OCI-LY7 (cell line): ENCODE measurements around the gene AUTS2. TPM values are rescaled to one million over a fixed set of nuclear protein-coding genes. Genes with fewer than 3 reads are reported as not detected.

Source experiments
- BruUV-seq: library from RNA; stranded (reverse); fragments of 400-500 nt; replicated peaks from 2 replicates; lab custom pipeline; 2021; lab: Mats Ljungman, UMichigan
- CTCF ChIA-PET: fragments of 300-600 bp; sonication (Branson Sonifier 250); formaldehyde crosslinking; loops from one replicate; lab custom pipeline; 2022; ENCODE audit warnings: antibody characterized with exemption; ENCODE audit not compliant: unreplicated experiment; lab: Charles Lee
- POLR2A ChIA-PET: fragments of 300-600 bp; sonication (Branson Sonifier 250); formaldehyde crosslinking; loops from one replicate; lab custom pipeline; 2022; ENCODE audit warnings: antibody characterized with exemption; lab: Charles Lee
- DNase-seq: peaks from one replicate; pipeline ENCODE4 v3.0.0-alpha.2; 2015; ENCODE audit warnings: low spot score
- H2AFZ ChIP-seq: fragments of 200-600 bp; sonication (generic), shearing (Covaris generic); 2 replicates; pipeline ENCODE4 v1.6.1; 2014; ENCODE audit warnings: mild to moderate bottlenecking, antibody characterized with exemption, low read length, moderate library complexity
- H3K27ac ChIP-seq: fragments of 200-600 bp; sonication (generic); 2 replicates; pipeline ENCODE4 v1.5.1; 2014; ENCODE audit warnings: mixed run types, low read depth, mild to moderate bottlenecking, moderate library complexity, low read length, inconsistent platforms; ENCODE audit not compliant: poor library complexity, severe bottlenecking
- H3K36me3 ChIP-seq: fragments of 200-600 bp; sonication (generic); 2 replicates; pipeline ENCODE4 v1.6.1; 2014; ENCODE audit warnings: mild to moderate bottlenecking, antibody characterized with exemption, low read length, moderate library complexity, mixed read lengths; ENCODE audit not compliant: insufficient read depth
- H3K4me1 ChIP-seq: fragments of 200-600 bp; sonication (generic); 2 replicates; pipeline ENCODE4 v1.5.1; 2014; ENCODE audit warnings: mild to moderate bottlenecking, low read length; ENCODE audit not compliant: insufficient read depth, poor library complexity, severe bottlenecking
- H3K4me2 ChIP-seq: fragments of 200-600 bp; sonication (generic); 2 replicates; pipeline ENCODE4 v1.6.1; 2014; ENCODE audit warnings: mild to moderate bottlenecking, low read length
- H3K4me3 ChIP-seq: fragments of 200-600 bp; sonication (generic); 2 replicates; pipeline ENCODE4 v1.5.1; 2014; ENCODE audit warnings: mild to moderate bottlenecking, low read depth, low read length; ENCODE audit not compliant: poor library complexity, severe bottlenecking
- H3K79me2 ChIP-seq: fragments of 200-600 bp; sonication (generic); 2 replicates; pipeline ENCODE4 v1.6.1; 2016; ENCODE audit warnings: low read depth, mild to moderate bottlenecking, low read length, moderate library complexity, mixed read lengths; ENCODE audit not compliant: insufficient read depth
- H3K9me2 ChIP-seq: fragments of 200-600 bp; sonication (generic); 2 replicates; pipeline ENCODE4 v1.6.1; 2016; ENCODE audit warnings: mild to moderate bottlenecking, low read length, mixed read lengths; ENCODE audit not compliant: insufficient read depth
- H3K9me3 ChIP-seq: fragments of 200-600 bp; sonication (generic); 2 replicates; pipeline ENCODE4 v1.6.1; 2014; ENCODE audit warnings: mild to moderate bottlenecking, mixed run types, low read length, mixed read lengths
- H4K20me1 ChIP-seq: fragments of 200-600 bp; sonication (generic); 2 replicates; pipeline ENCODE4 v1.6.1; 2014; ENCODE audit warnings: mild to moderate bottlenecking, antibody characterized with exemption, low read length, moderate library complexity, mixed read lengths; ENCODE audit not compliant: insufficient read depth
- CTCF ChIP-seq: fragments of 200-600 bp; sonication (generic); conservative IDR thresholded peaks from 2 replicates; pipeline ENCODE4 v1.5.1; 2014; ENCODE audit warnings: mild to moderate bottlenecking, antibody characterized with exemption, low read length, moderate library complexity, mixed read lengths
- EZH2phosphoT487 ChIP-seq: fragments of 200-600 bp; sonication (generic); IDR thresholded peaks from 2 replicates; pipeline ENCODE4 v1.6.1; 2018; ENCODE audit warnings: low read depth, borderline replicate concordance, mild to moderate bottlenecking, mixed run types, antibody characterized with exemption, low read length, moderate library complexity, mixed read lengths
- intact Hi-C: fragments of 100-400 bp; cut with micrococcal nuclease; formaldehyde crosslinking; loops from one replicate; pipeline ENCODE4 v1.10.0; 2022; ENCODE audit not compliant: unreplicated experiment
- total RNA-seq, 2 experiments: library from RNA; depleted of rRNA in 1 of 2; stranded (reverse); fragments of >200 nt in 1 of 2; shearing (Covaris generic) in 1 of 2; gene quantifications; 2 replicates each; pipeline ENCODE4 v1.2.3, GENCODE V29; 2014 to 2022

Gene AUTS2
- total RNA-seq, 2 experiments from 2014 or later: 37.9 to 78.5 TPM

GRCh38 chr7:70703785-70704184 lies 1105.5 kb downstream of the AUTS2 start:
- Histone ChIP-seq H2AFZ (no peak overlapping the region), H3K4me3 (no peak overlapping the region), H3K27ac (no peak overlapping the region), H3K9me2 (no peaks in the 10 kb centered on the region), H3K4me1 (peaks cover 24% of the 10 kb centered on the region), H3K9me3 (no peaks in the 10 kb centered on the region), H3K4me2 (no peak overlapping the region), H3K79me2 (no peaks in the 10 kb centered on the region), H3K36me3 (peaks cover 32% of the 10 kb centered on the region), H4K20me1 (0 out of 2 replicates have a peak, but pooled peaks cover 5% of the 10 kb centered on the region)
- TF ChIP-seq CTCF: no peak
- no peak for TF ChIP-seq EZH2phosphoT487
- ChIA-PET CTCF (no interaction called here), POLR2A (interaction anchor here (0.5 to 0.7 kb wide), 2 partner anchors 65 to 425 kb away, joined by 3 to 4 read pairs; no protein-coding TSS in a partner anchor)
- no TSS peak for BruUV-seq
- DNase-seq: no peak
- intact Hi-C loops: loop anchor here (5.0 kb wide), 1 partner anchor 104 kb away; no protein-coding TSS in a partner anchor

GRCh38 chr7:70704831-70705346 lies 1106.6 kb downstream of the AUTS2 start:
- Histone ChIP-seq H3K79me2 (no peaks in the 10 kb centered on the region), H2AFZ (no peak overlapping the region), H3K4me1 (peaks cover 16% of the 10 kb centered on the region), H3K36me3 (peaks cover 21% of the 10 kb centered on the region), H3K4me2 (no peak overlapping the region), H3K9me2 (no peaks in the 10 kb centered on the region), H4K20me1 (0 out of 2 replicates have a peak, but pooled peaks cover 5% of the 10 kb centered on the region), H3K27ac (no peak overlapping the region), H3K4me3 (no peak overlapping the region), H3K9me3 (no peaks in the 10 kb centered on the region)
- TF ChIP-seq EZH2phosphoT487 (no peak), CTCF (no peak)
- intact Hi-C loops: loop anchor here (5.0 kb wide), 1 partner anchor 102 kb away; no protein-coding TSS in a partner anchor
- POLR2A ChIA-PET: interaction anchor here (0.7 to 1.1 kb wide), 2 partner anchors 44 to 1455 kb away, joined by 3 to 8 read pairs; no protein-coding TSS in a partner anchor
- no TSS peak for BruUV-seq
- no peak for DNase-seq
- CTCF ChIA-PET: no interaction called here

- Histone ChIP-seq H4K20me1 (0 out of 2 replicates have a peak, but pooled peaks cover under 1% of the 10 kb centered on the region), H3K4me1 (peaks cover 3% of the 10 kb centered on the region), H3K4me3 (no peak overlapping the region), H3K36me3 (peaks cover 21% of the 10 kb centered on the region), H3K9me2 (no peaks in the 10 kb centered on the region), H2AFZ (no peak overlapping the region), H3K4me2 (no peak overlapping the region), H3K27ac (no peak overlapping the region), H3K79me2 (no peaks in the 10 kb centered on the region), H3K9me3 (no peaks in the 10 kb centered on the region)
- DNase-seq: no peak
- BruUV-seq: no TSS peak
- ChIA-PET POLR2A (interaction anchor here (1.0 kb wide), 1 partner anchor 76 kb away, joined by 3 read pairs; no protein-coding TSS in a partner anchor), CTCF (no interaction called here)
- TF ChIP-seq EZH2phosphoT487 (no peak), CTCF (no peak)
- intact Hi-C loops: no loop called here
Measured at GRCh38 chr7:70706204-70706603, 1107.9 kb downstream of the AUTS2 start.
